ENCODE measurements around the gene RAD23A. TPM values are rescaled to one million over a fixed set of nuclear protein-coding genes. Genes with fewer than 3 reads are reported as not detected.
"Not testable (repeated sequence)": the region's sequence is repeated elsewhere in the genome, so short reads cannot be mapped to it uniquely, and the experiment has no call there.

The RAD23A gene
- total and polyA plus RNA-seq, 7 donors, result 403 to 801 (median 567) TPM

- intact Hi-C loops (cut with DNase I), result no loop called here
- no peak for TF ChIP-seq CTCF (IDR thresholded peaks at IDR 0.05)
- no peak for DNase-seq
- peaks cover 9% of the 10 kb centered on the region for H3K4me1 ChIP-seq
- H3K4me3 ChIP-seq, result peak overlapping the region; percentile 49
- H3K36me3 ChIP-seq (ENCODE audit: insufficient read depth in 1 of 2, low read depth in 1 of 2), result no peaks in the 10 kb centered on the region
- 22 to 31% (median 25%) methylated on average over 4 of the region's 4 CpGs for WGBS, 3 donors
- peak overlapping the region; percentile 9 for H3K27ac ChIP-seq
- H3K27me3 ChIP-seq (ENCODE audit: insufficient read depth in 3 of 3, low read length in 2 of 3), result no peaks in the 10 kb centered on the region
- ATAC-seq, result no peak
- no peaks in the 10 kb centered on the region for H3K9me3 ChIP-seq
Observed at GRCh38 chr19:12912571-12912970, 33.1 kb upstream of the RAD23A start.

GRCh38 chr19:12913011-12913561 lies 32.6 kb upstream of the RAD23A start:
- H3K4me1 ChIP-seq, result peaks cover 9% of the 10 kb centered on the region
- TF ChIP-seq CTCF (IDR thresholded peaks at IDR 0.05), result no peak
- peak; percentile 76 to 90 (median 82) for ATAC-seq
- no peaks in the 10 kb centered on the region for H3K36me3 ChIP-seq (ENCODE audit: insufficient read depth in 1 of 2, low read depth in 1 of 2)
- H3K9me3 ChIP-seq, result no peaks in the 10 kb centered on the region
- peak overlapping the region; percentile 17 for H3K27ac ChIP-seq
- 0 to 4% (median 1%) methylated on average over 22 of the region's 22 CpGs for WGBS, 3 donors
- no peaks in the 10 kb centered on the region for H3K27me3 ChIP-seq (ENCODE audit: insufficient read depth in 3 of 3, low read length in 2 of 3)
- intact Hi-C loops (cut with DNase I), result no loop called here
- peak; percentile 65 to 78 for DNase-seq
- H3K4me3 ChIP-seq, result peak overlapping the region; percentile 49

GRCh38 chr19:12913851-12914690 lies 31.6 kb upstream of the RAD23A start:
- Histone ChIP-seq H3K4me1 (peaks cover 13% of the 10 kb centered on the region), H3K36me3 (ENCODE audit: insufficient read depth in 1 of 2, low read depth in 1 of 2) (no peaks in the 10 kb centered on the region), H3K4me3 (no peak overlapping the region), H3K27ac (peak overlapping the region; percentile 17), H3K27me3 (ENCODE audit: insufficient read depth in 3 of 3, low read length in 2 of 3) (no peaks in the 10 kb centered on the region), H3K9me3 (no peaks in the 10 kb centered on the region)
- TF ChIP-seq CTCF (IDR thresholded peaks at IDR 0.05), result no peak
- no peak for ATAC-seq
- no peak for DNase-seq
- intact Hi-C loops (cut with DNase I), result no loop called here
- 39 to 47% (median 44%) methylated on average over 12 of the region's 12 CpGs for WGBS, 3 donors

- intact Hi-C loops (cut with DNase I); H3K9me3 ChIP-seq: not testable (repeated sequence)
- WGBS, 3 donors, result 83 to 96% (median 85%) methylated on average over 4 of the region's 4 CpGs
Observed at GRCh38 chr19:12915860-12916259, 29.8 kb upstream of the RAD23A start.

GRCh38 chr19:12918253-12918652 lies 27.4 kb upstream of the RAD23A start:
- no peak for ATAC-seq
- intact Hi-C loops (cut with DNase I), result no loop called here
- WGBS, 3 donors, result 91 to 96% (median 93%) methylated on average over 14 of the region's 14 CpGs

More at GRCh38 chr19:12915860-12916259, 29.8 kb upstream of the RAD23A start:
- not testable (repeated sequence) for H3K27ac ChIP-seq; DNase-seq; ATAC-seq; H3K36me3 ChIP-seq (ENCODE audit: insufficient read depth in 1 of 2, low read depth in 1 of 2); H3K27me3 ChIP-seq (ENCODE audit: insufficient read depth in 3 of 3, low read length in 2 of 3); H3K4me3 ChIP-seq
- H3K4me1 ChIP-seq, result peaks cover 13% of the 10 kb centered on the region

More at GRCh38 chr19:12918253-12918652, 27.4 kb upstream of the RAD23A start:
- Histone ChIP-seq H3K4me1 (peaks cover 3% of the 10 kb centered on the region), H3K9me3 (no peaks in the 10 kb centered on the region), H3K4me3 (no peak overlapping the region), H3K36me3 (ENCODE audit: insufficient read depth in 1 of 2, low read depth in 1 of 2) (peaks cover 10 to 14% of the 10 kb centered on the region in 2 donors), H3K27ac (no peak overlapping the region), H3K27me3 (ENCODE audit: insufficient read depth in 3 of 3, low read length in 2 of 3) (no peaks in the 10 kb centered on the region)
- no peak for TF ChIP-seq CTCF (IDR thresholded peaks at IDR 0.05)
- DNase-seq, result no peak

Measured in psoas muscle (tissue), 8 donors.